ENCODE measurements around the gene RASGRP4.

GRCh38 chr19:38464421-38465082, 38.5 kb upstream of the RASGRP4 start:
- TF ChIP-seq EZH2 (IDR thresholded peaks at IDR 0.05; ENCODE audit: borderline replicate concordance, low read length), result no peak
- TF ChIP-seq, protein P1, sequence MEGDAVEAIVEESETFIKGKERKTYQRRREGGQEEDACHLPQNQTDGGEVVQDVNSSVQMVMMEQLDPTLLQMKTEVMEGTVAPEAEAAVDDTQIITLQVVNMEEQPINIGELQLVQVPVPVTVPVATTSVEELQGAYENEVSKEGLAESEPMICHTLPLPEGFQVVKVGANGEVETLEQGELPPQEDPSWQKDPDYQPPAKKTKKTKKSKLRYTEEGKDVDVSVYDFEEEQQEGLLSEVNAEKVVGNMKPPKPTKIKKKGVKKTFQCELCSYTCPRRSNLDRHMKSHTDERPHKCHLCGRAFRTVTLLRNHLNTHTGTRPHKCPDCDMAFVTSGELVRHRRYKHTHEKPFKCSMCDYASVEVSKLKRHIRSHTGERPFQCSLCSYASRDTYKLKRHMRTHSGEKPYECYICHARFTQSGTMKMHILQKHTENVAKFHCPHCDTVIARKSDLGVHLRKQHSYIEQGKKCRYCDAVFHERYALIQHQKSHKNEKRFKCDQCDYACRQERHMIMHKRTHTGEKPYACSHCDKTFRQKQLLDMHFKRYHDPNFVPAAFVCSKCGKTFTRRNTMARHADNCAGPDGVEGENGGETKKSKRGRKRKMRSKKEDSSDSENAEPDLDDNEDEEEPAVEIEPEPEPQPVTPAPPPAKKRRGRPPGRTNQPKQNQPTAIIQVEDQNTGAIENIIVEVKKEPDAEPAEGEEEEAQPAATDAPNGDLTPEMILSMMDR (IDR thresholded peaks at IDR 0.05; ENCODE audit: low read length), result no peak
